T-helper 1 cell (primary cell): ENCODE results near the gene CREM.

ENCODE experiments used
- DNase-seq, 5 donors: peaks; one replicate each; pipeline ENCODE4 v3.0.0-alpha.2; 2012 to 2020

The CREM gene

GRCh38 chr10:35136263-35136815 lies 9.7 kb downstream of the CREM start:
- no peak for DNase-seq

GRCh38 chr10:35140126-35140525 lies 13.5 kb downstream of the CREM start:
- DNase-seq = no peak

- no peak for DNase-seq
These were observed 14.1 kb downstream of the CREM start for GRCh38 chr10:35140727-35141126.

DNA sequence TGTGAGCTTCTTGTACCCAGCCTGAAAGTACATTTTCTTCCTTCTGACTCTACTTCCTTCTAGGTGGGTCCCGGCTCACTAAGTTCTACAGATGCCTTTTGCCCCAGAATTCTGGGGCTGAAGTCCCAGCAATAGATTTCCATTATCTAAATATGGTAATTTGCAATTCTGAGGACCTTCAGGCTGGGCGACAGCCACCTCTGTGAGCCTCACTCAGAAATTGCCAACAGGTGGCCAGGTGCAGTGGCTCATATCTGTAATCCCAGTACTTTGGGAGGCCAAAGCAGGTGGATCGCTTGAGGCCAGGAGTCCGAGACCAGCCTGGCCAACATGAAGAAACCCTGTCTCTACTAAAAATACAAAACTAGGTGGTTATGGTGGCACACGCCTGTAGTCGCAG lies 23.7 kb downstream of the CREM start:
- no peak for DNase-seq

DNA sequence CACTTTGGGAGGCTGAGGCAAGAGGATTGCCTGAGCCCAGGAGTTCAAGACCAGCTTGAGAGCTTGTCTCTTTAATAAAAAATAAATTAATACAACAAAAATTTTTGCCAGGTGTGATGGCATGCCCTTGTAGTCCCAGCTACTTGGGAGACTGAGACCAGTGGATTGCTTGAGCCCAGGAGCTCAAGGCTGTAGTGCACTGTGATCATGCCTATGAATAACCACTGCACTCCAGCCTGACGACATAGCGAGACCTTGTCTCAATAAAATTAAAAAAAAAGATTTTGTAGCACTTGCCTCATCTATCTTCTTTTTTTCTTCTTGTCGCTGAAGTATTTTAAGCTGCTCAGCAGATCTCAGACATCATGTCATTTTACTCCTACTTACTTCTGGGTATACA lies 26.3 kb downstream of the CREM start:
- no peak for DNase-seq

- no peak for DNase-seq
These were observed 27.1 kb downstream of the CREM start for GRCh38 chr10:35153716-35154115.

DNA sequence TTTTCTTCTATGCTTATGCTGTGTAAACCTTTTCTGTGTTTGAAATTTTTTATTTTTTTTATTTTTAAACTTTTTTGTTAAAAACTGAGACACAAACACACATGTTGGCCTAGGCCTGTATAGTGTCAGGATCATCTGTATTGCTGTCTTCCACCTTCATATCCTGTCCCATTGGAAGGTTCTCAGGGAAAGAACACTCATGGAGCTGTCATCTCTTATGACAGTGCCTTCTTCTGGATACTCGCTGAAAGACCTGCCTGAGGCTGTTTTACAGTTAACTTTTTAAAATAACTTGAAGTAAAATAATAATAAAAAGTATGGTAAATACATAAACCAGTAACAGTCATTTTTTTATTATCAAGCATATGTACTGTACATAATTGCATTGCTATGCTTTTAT lies 34.1 kb downstream of the CREM start:
- DNase-seq = no peak

DNA sequence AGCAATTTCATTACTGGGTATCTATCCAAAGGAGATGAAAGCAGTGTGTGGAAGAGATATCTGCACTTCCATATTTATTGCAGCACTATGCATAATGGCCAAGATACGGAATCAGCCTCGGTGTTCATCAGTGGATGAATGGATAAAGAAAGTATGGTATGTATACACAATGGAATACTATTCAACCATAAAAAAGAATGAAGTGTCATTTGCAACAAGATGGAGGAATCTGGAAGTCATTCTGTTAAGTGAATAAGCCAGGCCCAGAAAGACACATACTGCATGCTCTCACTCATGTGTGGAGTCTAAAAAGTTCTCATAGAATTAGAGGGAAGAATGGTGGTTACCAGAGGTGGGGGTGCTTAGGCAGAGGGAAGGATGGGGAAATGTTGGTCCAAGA lies 35.3 kb downstream of the CREM start:
- DNase-seq = no peak

- no peak for DNase-seq
These were observed 38.5 kb downstream of the CREM start for GRCh38 chr10:35165136-35165535.

- DNase-seq = no peak
These were observed 39.2 kb downstream of the CREM start for GRCh38 chr10:35165811-35166210.

GRCh38 chr10:35166607-35167006 lies 40.0 kb downstream of the CREM start:
- DNase-seq = no peak

DNA sequence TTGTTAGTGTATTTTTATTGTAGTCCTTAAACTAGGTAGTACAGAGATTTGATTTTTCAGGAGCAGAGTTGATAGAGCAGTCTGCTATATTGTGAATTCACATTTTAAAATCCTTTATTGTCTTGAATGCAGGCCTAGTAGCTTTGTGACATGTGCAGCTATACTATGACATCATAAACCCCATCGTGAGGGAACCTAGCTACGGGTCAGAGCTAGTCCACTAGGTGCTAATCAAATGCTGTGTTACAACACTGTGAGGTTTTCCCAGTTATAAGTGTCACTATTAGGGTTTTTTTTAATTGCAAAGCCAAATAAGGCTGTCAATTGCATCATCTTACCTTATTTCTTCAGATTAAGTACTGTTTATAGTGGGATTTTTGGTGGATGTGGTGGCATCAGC lies 40.7 kb downstream of the CREM start:
- no peak for DNase-seq

GRCh38 chr10:35172146-35172545 lies 45.5 kb downstream of the CREM start:
- DNase-seq = no peak

- no peak for DNase-seq
These were observed 45.9 kb downstream of the CREM start for GRCh38 chr10:35172574-35172973.

DNA sequence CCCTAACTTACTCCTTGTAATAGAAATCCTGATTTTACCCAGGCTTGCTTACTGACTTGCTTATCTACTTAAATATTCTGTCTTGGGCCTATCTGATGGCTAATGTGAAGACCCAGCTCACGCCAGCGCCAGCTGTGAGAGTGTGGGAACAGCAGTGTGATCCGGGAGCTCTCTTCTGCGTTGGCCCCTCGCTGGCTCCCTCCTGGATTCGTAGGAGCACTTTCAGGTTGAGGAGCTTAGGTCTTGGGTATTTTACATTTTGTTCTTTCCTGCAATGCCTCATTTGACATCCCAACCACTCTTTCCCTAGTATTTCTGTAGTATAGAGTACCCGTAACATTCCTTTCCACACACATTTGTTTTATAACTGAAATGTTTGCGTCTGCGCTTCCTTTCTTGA lies 51.7 kb downstream of the CREM start:
- DNase-seq = no peak

- no peak for DNase-seq
These were observed 56.2 kb downstream of the CREM start for GRCh38 chr10:35182631-35183510.

DNA sequence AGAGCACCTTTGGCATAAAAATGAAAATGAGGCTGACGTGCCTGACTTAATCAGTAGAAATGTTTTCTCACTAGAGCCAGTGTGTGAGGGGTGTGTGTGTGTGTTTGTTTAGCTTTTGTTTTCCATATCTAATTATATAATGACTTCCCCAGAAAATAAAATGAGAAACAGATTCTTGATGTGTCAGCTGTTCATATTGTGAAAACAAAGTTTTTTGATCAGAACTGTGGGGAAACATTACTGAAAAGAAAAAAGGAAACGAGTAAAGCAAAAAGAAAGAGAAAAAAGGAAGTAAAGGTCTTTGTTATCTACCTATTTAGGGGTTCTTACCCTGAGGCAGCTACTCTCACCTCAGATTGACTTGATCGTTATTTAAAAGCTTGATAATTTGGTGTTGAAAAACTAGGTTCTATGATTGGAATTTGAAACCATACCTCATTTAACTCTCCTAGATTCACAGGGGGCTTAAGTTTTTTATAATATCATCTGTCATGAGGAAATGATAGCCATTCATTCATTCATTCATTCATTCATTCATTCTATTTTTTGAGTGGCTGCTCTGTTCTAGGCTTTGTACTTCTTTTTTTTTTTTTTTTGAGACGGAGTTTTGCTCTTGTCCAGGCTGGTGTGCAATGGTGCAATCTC lies 58.0 kb downstream of the CREM start:
- DNase-seq = no peak

DNA sequence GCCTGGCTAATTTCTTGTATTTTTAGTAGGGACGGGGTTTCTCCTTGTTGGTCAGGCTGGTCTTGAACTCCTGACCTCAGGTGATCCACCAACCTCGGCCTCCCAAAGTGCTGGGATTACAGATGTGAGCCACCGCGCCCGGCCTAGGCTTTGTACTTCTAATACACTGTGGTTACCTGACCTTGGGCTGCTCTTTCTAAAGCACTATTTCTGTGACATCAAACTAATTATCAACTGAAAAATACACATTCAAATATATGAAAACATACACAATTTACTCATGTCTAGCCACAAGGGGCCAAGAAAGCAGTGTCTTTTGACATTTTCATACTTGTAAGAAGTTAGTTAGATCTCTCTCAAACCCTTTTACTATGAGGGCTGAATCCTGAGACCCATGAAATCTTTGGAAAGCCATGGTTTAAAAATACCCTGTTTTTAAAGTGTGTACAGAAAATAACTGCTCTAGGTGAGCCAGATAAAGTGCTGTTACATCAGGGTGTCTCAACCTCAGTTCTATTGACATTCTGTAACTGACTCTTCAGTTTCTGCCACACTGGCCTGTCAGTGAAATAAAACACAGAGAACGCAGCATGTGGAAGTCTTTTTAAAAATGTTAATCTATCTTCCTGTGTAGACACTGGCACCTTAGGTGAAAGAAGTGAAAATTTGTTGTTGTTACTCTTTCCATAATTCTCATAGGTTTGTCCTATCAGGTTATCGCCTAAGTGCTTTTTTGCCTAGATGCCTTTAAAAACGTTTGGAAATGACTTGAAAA lies 58.8 kb downstream of the CREM start:
- DNase-seq = no peak

DNA sequence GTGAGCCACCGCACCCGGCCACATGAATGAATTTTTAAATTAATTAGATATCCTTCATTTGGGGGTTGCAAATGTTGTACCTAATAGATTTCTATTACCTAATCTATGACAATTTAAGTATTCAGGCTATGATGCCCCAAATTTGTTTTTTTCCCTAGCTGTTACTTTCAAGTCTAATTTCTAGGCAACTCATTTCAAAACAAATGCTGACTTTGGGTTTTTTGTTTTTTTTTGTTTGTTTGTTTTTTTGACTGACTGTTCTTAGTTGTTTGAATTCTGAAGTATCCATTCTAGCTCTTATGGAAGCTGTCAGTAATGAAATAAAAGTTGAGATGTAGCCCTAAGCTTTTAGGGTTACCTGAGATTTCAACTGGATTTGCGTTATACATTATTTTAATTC lies 62.3 kb downstream of the CREM start:
- no peak for DNase-seq

GRCh38 chr10:35191523-35191922 lies 64.9 kb downstream of the CREM start:
- DNase-seq = peak in 1 of 5 donors; percentile 37

- no peak for DNase-seq
These were observed 66.1 kb downstream of the CREM start for GRCh38 chr10:35192645-35193249.

GRCh38 chr10:35194471-35194870 lies 67.8 kb downstream of the CREM start:
- DNase-seq = no peak

DNA sequence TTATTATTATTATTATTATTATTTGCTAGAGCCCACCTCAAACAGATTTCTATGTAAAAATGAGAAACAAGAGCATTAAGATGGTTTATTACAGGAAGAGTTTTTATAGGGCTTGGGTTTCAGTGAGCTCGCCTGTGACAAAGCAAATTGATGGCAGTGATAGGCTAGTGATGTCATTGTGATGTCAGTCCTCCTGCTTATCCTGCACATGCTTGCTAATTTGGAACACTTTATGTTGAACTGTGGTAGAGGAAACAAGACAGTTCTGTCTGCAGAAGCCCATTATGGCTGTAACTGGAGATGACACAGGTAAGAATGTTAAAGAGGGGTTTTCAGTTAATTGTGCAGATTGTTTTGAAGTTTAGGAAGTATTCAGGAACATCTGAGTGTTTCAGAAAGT lies 68.3 kb downstream of the CREM start:
- peak in 4 of 5 donors; percentile 25 to 84 (median 36) for DNase-seq
